Mononuclear cell (primary cell): ENCODE data around the gene ZBTB43. TPM values are rescaled to one million over a fixed set of nuclear protein-coding genes. Genes with fewer than 3 reads are reported as not detected.

Experiments used
- H3K27me3 ChIP-seq: 2 replicates; pipeline ENCODE4 v1.6.0; 2011; ENCODE audit warnings: low read length, control low read depth; ENCODE audit not compliant: insufficient read depth
- H3K4me1 ChIP-seq: 2 replicates; pipeline ENCODE4 v1.5.1; 2011; ENCODE audit warnings: mild to moderate bottlenecking, low read length, control low read depth; ENCODE audit not compliant: insufficient read depth
- H3K4me3 ChIP-seq: 2 replicates; pipeline ENCODE4 v1.5.1; 2011; ENCODE audit warnings: mild to moderate bottlenecking, low read length, moderate library complexity
- H3K9me3 ChIP-seq: 2 replicates; pipeline ENCODE4 v1.5.1; 2011; ENCODE audit warnings: low read depth, mild to moderate bottlenecking, control low read depth, low read length
- total RNA-seq: library from RNA; depleted of rRNA; stranded (reverse); fragments of >200 nt; gene quantifications from one replicate; pipeline ENCODE4 v1.2.3, GENCODE V29; 2012

ZBTB43 gene
- total RNA-seq, 1 donor, result 50.7 TPM

- Histone ChIP-seq H3K4me3 (no peak overlapping the region), H3K4me1 (no peaks in the 10 kb centered on the region), H3K9me3 (no peaks in the 10 kb centered on the region), H3K27me3 (no peaks in the 10 kb centered on the region)
These were observed 28.2 kb downstream of the ZBTB43 start for GRCh38 chr9:126833020-126833419.

DNA sequence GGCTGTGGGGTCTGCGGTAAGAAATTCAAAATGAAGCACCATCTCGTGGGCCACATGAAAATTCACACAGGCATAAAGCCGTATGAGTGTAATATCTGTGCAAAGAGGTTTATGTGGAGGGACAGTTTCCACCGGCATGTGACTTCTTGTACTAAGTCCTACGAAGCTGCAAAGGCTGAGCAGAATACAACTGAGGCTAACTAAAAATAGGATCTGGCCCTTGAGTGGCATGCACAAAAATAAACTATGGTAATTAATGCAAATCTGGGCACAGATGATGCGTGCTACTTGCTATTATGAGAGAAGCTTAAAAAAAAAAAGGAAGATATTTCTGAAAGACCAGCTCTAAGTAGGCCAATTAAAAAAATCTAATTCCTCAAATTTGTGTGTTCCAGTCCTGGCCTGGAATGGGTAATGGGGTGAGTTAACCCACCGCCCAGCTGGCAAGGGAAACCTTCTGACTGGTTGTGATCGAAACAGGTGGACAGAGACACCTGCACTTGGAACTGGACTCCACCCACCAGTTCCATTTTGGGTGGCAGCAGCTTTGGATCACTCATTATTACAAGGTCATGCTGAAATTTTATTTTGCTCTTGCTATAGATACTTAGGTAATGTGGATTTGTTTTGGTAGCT is 29.0 kb downstream of the ZBTB43 start:
- no peaks in the 10 kb centered on the region for H3K9me3 ChIP-seq
- no peak overlapping the region for H3K4me3 ChIP-seq
- no peaks in the 10 kb centered on the region for H3K27me3 ChIP-seq
- H3K4me1 ChIP-seq, result no peaks in the 10 kb centered on the region

GRCh38 chr9:126834672-126835071 is 29.8 kb downstream of the ZBTB43 start:
- no peaks in the 10 kb centered on the region for H3K4me1 ChIP-seq
- no peaks in the 10 kb centered on the region for H3K9me3 ChIP-seq
- no peak overlapping the region for H3K4me3 ChIP-seq
- no peaks in the 10 kb centered on the region for H3K27me3 ChIP-seq

DNA sequence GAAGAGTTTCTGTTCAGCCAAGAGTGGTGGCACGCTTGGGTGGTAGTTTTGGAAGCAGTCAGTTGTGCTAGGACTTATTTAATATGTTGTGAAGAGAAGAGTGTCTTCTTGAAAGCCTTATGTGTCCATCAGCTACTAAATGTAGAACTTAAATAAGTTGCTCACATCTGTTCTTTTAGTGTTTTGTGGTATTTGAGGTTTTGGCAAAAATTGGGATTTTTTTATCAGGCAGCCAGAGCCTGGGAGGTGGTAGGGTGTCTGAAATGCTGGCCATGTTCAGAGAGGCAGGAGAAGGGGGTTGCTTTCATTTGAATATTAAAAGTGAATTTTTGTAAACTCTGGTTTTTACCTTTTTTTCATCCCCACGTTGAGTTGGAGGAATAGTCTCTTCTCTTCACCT is 31.4 kb downstream of the ZBTB43 start:
- Histone ChIP-seq H3K27me3 (no peaks in the 10 kb centered on the region), H3K4me1 (no peaks in the 10 kb centered on the region), H3K4me3 (no peak overlapping the region), H3K9me3 (no peaks in the 10 kb centered on the region)

DNA sequence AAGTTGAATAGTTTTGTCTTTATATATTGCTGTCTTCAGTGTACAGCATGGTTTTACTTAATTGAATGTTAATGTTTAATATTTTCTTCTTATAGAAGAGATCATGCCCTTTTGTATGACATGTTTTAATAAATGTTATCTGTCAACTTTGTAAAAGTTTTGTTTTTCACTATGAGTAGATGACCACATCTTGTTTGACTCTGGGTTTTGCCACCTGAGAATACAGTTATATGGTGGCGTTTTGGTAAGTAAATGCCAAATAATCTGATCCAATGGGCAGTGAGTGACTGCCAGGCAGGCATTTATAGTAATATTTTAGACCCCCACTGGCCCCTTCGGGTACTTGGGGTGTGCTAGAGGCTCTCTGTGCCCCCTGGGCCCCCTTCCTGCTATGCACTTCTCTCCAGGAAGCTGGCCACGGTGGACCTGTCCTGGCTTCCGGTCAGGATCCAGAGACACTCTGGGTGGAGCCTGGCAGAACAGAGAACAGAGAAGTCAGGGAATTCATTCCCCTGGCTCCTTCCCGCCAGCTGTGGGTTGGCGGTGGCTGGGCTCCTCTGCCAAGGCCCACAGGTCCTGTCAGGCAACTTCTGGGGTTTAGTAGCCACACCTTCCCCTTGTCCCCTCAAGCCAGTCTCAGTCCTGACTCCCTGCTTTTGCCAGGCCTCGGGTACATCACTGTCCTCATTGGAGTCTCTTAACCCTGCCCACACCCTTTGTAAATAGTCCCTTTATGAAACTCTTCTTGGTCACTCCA is 33.4 kb downstream of the ZBTB43 start:
- Histone ChIP-seq H3K4me1 (no peaks in the 10 kb centered on the region), H3K4me3 (no peak overlapping the region), H3K9me3 (no peaks in the 10 kb centered on the region), H3K27me3 (no peaks in the 10 kb centered on the region)

DNA sequence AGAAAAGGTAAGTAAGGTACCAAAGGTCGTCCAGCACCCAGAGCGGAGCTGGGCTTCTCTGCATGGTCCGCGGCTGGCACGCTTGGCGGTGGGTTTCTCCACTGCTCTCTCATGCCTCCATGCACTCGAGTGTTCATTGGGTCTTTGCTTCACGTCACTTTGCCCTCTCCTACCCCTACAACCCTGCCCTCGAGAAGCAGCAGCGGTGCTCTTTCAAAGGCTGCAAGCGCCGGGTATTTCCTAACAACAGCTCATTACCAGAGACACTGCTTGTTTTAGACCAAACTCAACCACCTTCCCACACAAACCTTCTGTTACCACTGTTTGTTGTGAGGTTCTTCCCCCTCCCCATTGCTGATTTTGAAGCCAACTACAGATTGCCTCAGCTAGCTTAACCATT is 34.1 kb downstream of the ZBTB43 start:
- Histone ChIP-seq H3K4me1 (no peaks in the 10 kb centered on the region), H3K4me3 (no peak overlapping the region), H3K27me3 (no peaks in the 10 kb centered on the region), H3K9me3 (no peaks in the 10 kb centered on the region)

GRCh38 chr9:126839301-126839700 is 34.5 kb downstream of the ZBTB43 start:
- H3K9me3 ChIP-seq, result no peaks in the 10 kb centered on the region
- no peaks in the 10 kb centered on the region for H3K27me3 ChIP-seq
- no peaks in the 10 kb centered on the region for H3K4me1 ChIP-seq
- no peak overlapping the region for H3K4me3 ChIP-seq

GRCh38 chr9:126842220-126842842 is 37.5 kb downstream of the ZBTB43 start:
- no peaks in the 10 kb centered on the region for H3K9me3 ChIP-seq
- H3K27me3 ChIP-seq, result no peaks in the 10 kb centered on the region
- H3K4me1 ChIP-seq, result no peaks in the 10 kb centered on the region
- no peak overlapping the region for H3K4me3 ChIP-seq

DNA sequence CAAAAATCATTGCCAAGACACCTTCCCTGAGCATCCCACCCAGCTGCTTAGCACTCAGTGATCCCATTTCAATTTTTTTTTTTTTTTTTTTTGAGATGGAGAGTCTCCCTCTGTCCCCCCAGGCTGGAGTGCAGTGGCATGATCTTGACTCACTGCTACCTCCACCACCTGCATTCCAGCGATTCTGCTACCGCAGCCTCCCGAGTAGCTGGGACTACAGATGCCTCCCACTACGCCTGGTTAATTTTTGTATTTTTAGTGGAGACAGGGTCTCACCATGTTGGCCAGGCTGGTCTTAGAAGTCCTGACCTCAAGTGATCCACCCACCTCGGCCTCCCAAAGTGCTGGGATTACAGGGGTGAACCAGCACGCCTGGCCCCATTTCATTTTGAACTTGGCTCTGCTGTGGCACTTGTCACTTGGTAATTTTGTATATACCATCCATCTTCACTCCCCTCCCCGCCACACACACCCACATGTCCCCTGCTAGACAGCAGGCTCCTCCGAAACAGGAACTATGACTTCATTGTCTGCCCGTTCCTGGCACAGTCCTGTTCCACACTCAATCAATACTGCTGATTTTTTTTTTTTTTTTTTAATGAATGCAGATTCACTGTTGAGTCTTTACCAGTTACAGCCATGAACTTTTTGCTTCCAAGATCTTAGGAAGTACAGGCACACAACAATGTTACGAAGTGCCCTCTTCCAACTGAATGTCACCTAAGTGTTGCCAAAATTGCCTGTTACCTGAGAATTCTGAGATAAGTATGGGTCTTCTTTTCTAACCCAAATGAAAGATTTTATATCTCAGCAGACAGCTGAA is 38.3 kb downstream of the ZBTB43 start:
- no peaks in the 10 kb centered on the region for H3K9me3 ChIP-seq
- H3K4me1 ChIP-seq, result no peaks in the 10 kb centered on the region
- H3K27me3 ChIP-seq, result no peaks in the 10 kb centered on the region
- no peak overlapping the region for H3K4me3 ChIP-seq

DNA sequence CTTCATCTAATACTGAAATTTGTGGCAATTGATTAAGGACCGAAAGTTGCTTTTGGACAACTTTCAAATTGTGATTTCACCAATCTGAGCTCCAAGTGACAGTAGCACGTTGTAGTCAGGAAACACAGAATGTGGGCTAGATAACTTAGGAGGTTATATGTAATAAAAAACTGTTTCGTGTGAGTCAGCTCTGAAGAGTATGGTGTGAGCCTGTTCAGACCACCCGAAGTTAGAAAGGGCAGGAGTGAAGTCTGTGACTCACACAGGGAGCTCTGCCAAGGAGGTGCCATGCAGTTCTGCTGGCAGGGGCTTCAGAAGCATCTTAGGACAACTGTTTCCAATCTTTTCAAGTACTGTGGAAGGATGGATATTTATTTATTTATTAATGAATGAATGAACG is 39.2 kb downstream of the ZBTB43 start:
- Histone ChIP-seq H3K9me3 (no peaks in the 10 kb centered on the region), H3K4me3 (no peak overlapping the region), H3K27me3 (no peaks in the 10 kb centered on the region), H3K4me1 (no peaks in the 10 kb centered on the region)

DNA sequence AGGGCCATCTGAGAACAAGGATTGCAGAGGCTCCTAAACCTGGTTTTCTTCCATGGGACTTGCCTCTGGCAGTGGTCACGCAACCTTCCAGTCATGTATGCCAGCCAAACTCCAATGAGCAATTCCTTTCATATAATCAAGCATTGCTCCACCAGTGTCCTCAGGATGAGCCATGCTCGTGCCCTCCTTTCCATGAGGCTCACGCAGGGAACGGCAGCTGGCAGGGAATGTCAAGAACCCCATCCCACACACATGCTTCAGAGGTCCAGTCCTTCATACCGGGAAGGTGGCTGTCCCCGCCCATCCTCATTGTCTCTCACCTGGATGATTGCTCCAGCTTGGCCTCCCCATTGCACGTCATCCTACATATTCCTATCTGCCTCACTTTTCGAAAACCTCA is 42.2 kb downstream of the ZBTB43 start:
- Histone ChIP-seq H3K27me3 (no peaks in the 10 kb centered on the region), H3K4me1 (no peaks in the 10 kb centered on the region), H3K4me3 (no peak overlapping the region), H3K9me3 (no peaks in the 10 kb centered on the region)

DNA sequence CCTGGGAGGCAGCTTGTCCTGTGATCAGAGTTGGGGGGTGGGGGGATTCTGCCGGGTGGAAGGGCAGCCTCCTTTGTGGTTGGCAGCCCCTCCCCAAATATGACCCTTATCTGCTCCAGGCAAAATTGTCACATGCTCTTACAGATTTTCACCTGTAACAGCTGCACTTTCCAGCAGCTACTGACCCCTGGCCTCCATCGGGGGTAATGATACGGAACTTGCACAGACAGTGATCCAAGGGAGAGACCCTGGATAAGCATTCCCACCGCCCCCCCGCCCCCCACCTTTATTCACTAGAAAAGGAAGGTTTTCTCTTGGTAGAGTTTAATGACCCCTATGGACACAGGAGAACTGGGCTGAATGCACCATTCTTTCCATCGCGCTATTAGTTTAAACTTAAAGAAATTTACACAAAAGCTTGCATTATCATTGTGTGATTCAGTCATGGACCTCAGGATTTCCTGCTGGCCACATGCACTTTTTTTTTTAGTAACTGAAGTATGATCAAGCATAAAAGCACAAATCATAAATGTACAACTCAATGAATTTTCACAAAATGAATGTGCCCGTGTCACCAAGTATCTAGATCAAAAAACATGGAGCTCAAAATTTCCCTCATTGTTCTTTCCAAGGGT is 44.9 kb downstream of the ZBTB43 start:
- Histone ChIP-seq H3K9me3 (no peaks in the 10 kb centered on the region), H3K27me3 (no peaks in the 10 kb centered on the region), H3K4me1 (no peaks in the 10 kb centered on the region), H3K4me3 (no peak overlapping the region)

GRCh38 chr9:126851286-126851880 is 46.5 kb downstream of the ZBTB43 start:
- H3K4me3 ChIP-seq, result no peak overlapping the region
- no peaks in the 10 kb centered on the region for H3K9me3 ChIP-seq
- no peaks in the 10 kb centered on the region for H3K4me1 ChIP-seq
- H3K27me3 ChIP-seq, result no peaks in the 10 kb centered on the region

DNA sequence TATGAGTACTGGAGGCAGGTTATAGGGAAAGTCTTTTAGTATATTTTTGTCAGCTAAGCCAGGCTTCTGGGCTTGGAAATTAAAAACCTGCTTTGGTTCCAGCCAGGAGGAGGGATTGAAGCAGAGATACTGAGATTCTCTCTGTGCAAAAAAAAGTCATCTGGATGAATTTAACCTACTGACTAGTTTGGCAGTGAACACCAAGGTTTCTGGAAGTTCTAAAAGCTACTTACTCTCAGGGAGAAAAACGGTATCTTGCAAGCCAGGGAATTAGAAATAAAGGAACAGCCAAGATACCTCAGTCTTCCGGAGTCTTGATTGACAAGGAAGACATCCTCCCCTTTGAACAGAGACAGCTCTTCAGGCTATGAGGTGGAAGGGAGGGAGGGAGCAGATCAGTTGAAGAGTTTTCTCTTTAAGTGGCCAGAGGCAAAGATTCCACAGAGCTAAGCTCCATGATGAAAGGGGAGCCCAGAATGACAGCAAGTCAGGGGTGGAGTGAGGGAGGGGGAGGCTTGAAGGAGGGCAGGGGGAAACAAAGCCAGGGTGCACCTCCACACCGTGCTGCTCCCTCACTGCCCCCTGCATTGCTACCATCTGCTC is 47.3 kb downstream of the ZBTB43 start:
- no peaks in the 10 kb centered on the region for H3K4me1 ChIP-seq
- no peak overlapping the region for H3K4me3 ChIP-seq
- no peaks in the 10 kb centered on the region for H3K9me3 ChIP-seq
- no peaks in the 10 kb centered on the region for H3K27me3 ChIP-seq
